ENCODE data around the gene ELFN2.

The ELFN2 gene

GRCh38 chr22:37433786-37434185, 6.5 kb upstream of the ELFN2 start:
- DNase-seq (ENCODE audit: low read depth), result no peak
- no peak overlapping the region for H3K4me3 ChIP-seq (ENCODE audit: low read depth, low read length)
- TF ChIP-seq, protein P1, sequence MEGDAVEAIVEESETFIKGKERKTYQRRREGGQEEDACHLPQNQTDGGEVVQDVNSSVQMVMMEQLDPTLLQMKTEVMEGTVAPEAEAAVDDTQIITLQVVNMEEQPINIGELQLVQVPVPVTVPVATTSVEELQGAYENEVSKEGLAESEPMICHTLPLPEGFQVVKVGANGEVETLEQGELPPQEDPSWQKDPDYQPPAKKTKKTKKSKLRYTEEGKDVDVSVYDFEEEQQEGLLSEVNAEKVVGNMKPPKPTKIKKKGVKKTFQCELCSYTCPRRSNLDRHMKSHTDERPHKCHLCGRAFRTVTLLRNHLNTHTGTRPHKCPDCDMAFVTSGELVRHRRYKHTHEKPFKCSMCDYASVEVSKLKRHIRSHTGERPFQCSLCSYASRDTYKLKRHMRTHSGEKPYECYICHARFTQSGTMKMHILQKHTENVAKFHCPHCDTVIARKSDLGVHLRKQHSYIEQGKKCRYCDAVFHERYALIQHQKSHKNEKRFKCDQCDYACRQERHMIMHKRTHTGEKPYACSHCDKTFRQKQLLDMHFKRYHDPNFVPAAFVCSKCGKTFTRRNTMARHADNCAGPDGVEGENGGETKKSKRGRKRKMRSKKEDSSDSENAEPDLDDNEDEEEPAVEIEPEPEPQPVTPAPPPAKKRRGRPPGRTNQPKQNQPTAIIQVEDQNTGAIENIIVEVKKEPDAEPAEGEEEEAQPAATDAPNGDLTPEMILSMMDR (IDR thresholded peaks at IDR 0.05; ENCODE audit: low read depth, low read length, missing control alignments), result no peak

DNA sequence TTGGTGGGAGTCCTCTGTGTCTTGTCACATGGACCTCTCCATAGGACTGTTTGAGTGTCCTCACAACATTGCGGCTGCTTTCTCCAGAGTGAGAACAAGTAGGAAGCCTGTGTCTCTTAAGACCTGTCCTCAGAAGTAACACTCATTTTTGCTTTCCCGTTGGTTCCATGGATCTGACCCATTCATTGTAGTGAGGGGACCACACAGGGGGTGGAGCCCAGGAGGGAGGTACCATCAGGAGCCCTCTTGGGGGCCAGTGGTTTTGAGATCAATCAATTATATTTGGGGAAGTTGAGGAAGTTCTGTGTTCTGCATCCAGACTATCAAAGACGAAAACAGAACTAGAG, 5.4 kb upstream of the ELFN2 start:
- no peak overlapping the region for H3K4me3 ChIP-seq (ENCODE audit: low read depth, low read length)
- TF ChIP-seq, protein P1 (IDR thresholded peaks at IDR 0.05; ENCODE audit: low read depth, low read length, missing control alignments), result no peak
- no peak for DNase-seq (ENCODE audit: low read depth)

- TF ChIP-seq, protein P1 (IDR thresholded peaks at IDR 0.05; ENCODE audit: low read depth, low read length, missing control alignments), result no peak
- no peak for DNase-seq (ENCODE audit: low read depth)
- no peak overlapping the region for H3K4me3 ChIP-seq (ENCODE audit: low read depth, low read length)
Measured at GRCh38 chr22:37431801-37432707, 4.8 kb upstream of the ELFN2 start.

DNA sequence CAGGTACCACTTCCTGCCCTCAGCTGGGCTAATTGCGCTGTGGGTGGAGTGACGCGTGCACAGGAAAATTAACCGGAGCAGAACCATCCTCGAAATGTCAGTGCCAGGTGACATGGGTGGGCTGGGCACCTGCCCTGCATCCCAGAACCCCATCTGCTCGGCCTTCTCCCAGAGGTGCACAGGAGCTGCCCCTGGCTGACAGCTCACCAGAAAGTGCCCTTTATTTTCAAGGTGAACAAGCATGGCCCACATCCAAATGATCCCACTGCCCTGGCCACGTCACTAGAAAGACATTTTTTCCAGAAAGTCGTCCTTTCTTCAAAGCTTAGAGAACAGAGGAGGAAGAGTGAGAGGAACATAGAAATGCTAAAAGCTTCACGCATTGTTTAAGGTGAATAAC, 4.1 kb upstream of the ELFN2 start:
- no peak for DNase-seq (ENCODE audit: low read depth)
- no peak overlapping the region for H3K4me3 ChIP-seq (ENCODE audit: low read depth, low read length)
- TF ChIP-seq, protein P1 (IDR thresholded peaks at IDR 0.05; ENCODE audit: low read depth, low read length, missing control alignments), result no peak

GRCh38 chr22:37430941-37431340, 3.7 kb upstream of the ELFN2 start:
- H3K4me3 ChIP-seq (ENCODE audit: low read depth, low read length), result no peak overlapping the region
- no peak for DNase-seq (ENCODE audit: low read depth)
- TF ChIP-seq, protein P1 (IDR thresholded peaks at IDR 0.05; ENCODE audit: low read depth, low read length, missing control alignments), result no peak

DNA sequence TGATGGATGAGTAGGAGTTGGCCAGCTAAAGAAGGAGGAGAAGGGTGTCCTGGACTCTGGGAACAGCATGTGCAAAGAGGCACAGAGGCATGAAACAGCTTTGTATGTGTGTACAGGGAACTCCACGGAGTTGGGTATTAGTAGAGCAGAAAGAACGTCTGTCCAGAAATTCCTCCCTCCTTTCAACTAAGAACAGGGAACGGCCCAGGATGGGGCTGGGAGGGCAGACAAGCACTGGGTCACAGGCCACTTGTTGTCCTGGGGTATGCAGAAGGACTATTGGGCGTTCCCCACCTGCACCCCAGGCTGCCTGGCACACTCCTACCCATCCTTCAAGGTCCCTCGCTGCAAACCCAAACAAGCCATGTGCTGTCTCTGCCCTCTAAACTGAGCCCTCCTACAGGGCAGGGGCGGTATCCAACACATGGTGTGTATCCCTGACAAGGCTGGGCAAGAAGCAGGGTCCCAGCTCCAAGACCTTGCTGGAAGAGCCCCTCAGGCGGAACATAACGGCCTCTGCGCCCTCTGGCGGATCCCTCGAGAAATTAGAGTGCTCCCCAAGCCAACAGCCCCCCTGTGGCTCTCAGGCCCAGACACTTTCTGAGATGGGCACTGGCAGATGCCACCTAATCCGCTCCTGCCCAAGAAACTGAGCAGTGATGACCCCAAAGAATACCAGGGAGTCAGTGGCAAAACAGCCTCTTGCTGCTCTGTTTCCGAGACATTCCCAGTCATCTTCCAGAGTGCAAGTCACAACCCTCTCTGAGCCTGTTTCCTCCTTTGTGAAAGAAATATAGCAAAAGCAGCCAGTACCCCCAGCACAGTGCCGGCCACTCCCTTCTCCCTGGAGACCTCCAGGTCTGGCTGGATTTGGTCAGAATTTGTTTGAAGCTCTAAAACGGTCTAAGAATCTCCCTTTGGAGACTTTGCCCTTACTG, 1.6 kb upstream of the ELFN2 start:
- DNase-seq (ENCODE audit: low read depth), result no peak
- no peak overlapping the region for H3K4me3 ChIP-seq (ENCODE audit: low read depth, low read length)
- TF ChIP-seq, protein P1 (IDR thresholded peaks at IDR 0.05; ENCODE audit: low read depth, low read length, missing control alignments), result peak; percentile 85

Measured in GM12864 (cell line).